Heart left ventricle (tissue), 13 donors: ENCODE data around the gene SLIT1.

Experiments
- POLR2A ChIP-seq, 2 donors: fragments of 450-650 bp; IDR thresholded peaks; one replicate each; pipeline ENCODE4 v1.6.1; 2017; ENCODE audit warnings: antibody characterized with exemption in 2 of 2, mild to moderate bottlenecking in 2 of 2, moderate library complexity in 2 of 2
- TF ChIP-seq, protein P1 (sequence below), 12 donors: fragments of 200-600 bp; sonication (generic) in 4 of 12; IDR thresholded peaks; one replicate each; pipeline versions ENCODE4 v1.5.0 to v1.8.0; 2018 to 2022; ENCODE audit warnings: antibody characterized with exemption in 12 of 12, mild to moderate bottlenecking in 5 of 12
- donor health status: ischemic (EF 13 %, LVEDD 7.1; RV severe dilation, severe dysfunction).
- donor health status: DM: no; HTN: yes; CAD: no.
- donor health status: DM: no; HTN: no; CAD: no.
- donor health status: ischemic (EF 25% LVEDD 6.9; RV normal size, moderate dysfunction).
- donor health status: ischemic (EF 25% LVEDD 5.7; RV mildly dilated, moderate dysfunction).
- donor health status: ischemic (EF 35%, LVEDD 5.7; RV mildly dilated, moderate dysfunction).
- donor health status: nonischemic (EF 11% LVEDD 7.7; RV severe dilation, severe dysfunction).
- donor health status: DM: yes; HTN: yes; CAD: no.
- donor health status: PGD.
- donor health status: ischemic (EF 29% LVEDD 5.4; RV normal size, mild dysfunction).
- donor health status: nonischemic (EF 23%, LVEDD 6.1; RV moderate dilation, normal function).

GRCh38 chr10:97083228-97083829 is 102.4 kb downstream of the SLIT1 start:
- TF ChIP-seq POLR2A (IDR thresholded peaks at IDR 0.05), result no peak
- TF ChIP-seq, protein P1, sequence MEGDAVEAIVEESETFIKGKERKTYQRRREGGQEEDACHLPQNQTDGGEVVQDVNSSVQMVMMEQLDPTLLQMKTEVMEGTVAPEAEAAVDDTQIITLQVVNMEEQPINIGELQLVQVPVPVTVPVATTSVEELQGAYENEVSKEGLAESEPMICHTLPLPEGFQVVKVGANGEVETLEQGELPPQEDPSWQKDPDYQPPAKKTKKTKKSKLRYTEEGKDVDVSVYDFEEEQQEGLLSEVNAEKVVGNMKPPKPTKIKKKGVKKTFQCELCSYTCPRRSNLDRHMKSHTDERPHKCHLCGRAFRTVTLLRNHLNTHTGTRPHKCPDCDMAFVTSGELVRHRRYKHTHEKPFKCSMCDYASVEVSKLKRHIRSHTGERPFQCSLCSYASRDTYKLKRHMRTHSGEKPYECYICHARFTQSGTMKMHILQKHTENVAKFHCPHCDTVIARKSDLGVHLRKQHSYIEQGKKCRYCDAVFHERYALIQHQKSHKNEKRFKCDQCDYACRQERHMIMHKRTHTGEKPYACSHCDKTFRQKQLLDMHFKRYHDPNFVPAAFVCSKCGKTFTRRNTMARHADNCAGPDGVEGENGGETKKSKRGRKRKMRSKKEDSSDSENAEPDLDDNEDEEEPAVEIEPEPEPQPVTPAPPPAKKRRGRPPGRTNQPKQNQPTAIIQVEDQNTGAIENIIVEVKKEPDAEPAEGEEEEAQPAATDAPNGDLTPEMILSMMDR (IDR thresholded peaks at IDR 0.05), result no peak
